Activated B cell treated with CpG ODN at 0.5 μM for 24 hours (primary cell): ENCODE data around the gene ATF6. TPM values are rescaled to one million over a fixed set of nuclear protein-coding genes. Genes with fewer than 3 reads are reported as not detected.

Experiments
- ATAC-seq: fragments of 200-7000 bp; cut with Tn5 transposase; one replicate; pipeline ENCODE4 v1.10.0; 2021; ENCODE audit warnings: low read depth, mild to moderate bottlenecking, moderate library complexity
- CTCF ChIA-PET: fragments of 350-600 bp; sonication (Branson Sonifier 250); formaldehyde crosslinking; loops from one replicate; lab custom pipeline; 2021; ENCODE audit warnings: antibody characterized with exemption; lab: Charles Lee
- POLR2A ChIA-PET: fragments of 350-600 bp; sonication (Branson Sonifier 250); formaldehyde crosslinking; loops from one replicate; lab custom pipeline; 2021; ENCODE audit warnings: antibody characterized with exemption; lab: Charles Lee
- DNase-seq: peaks from one replicate; pipeline ENCODE4 v3.0.0; 2022
- H3K27ac Mint-ChIP-seq: one replicate; pipeline ENCODE4 v1.8.0; 2020; ENCODE audit warnings: mixed read lengths
- H3K27me3 Mint-ChIP-seq: one replicate; pipeline ENCODE4 v1.8.0; 2021; ENCODE audit warnings: mixed read lengths
- H3K36me3 Mint-ChIP-seq: one replicate; pipeline ENCODE4 v1.8.0; 2021; ENCODE audit warnings: low read depth, mixed read lengths
- H3K4me1 Mint-ChIP-seq: one replicate; pipeline ENCODE4 v1.8.0; 2021; ENCODE audit warnings: mixed read lengths
- H3K4me3 Mint-ChIP-seq: one replicate; pipeline ENCODE4 v1.8.0; 2020; ENCODE audit warnings: mild to moderate bottlenecking, mixed read lengths
- H3K9me3 Mint-ChIP-seq: one replicate; pipeline ENCODE4 v1.8.0; 2020; ENCODE audit warnings: mixed read lengths
- CTCF ChIP-seq: fragments of 200-600 bp; IDR thresholded peaks from one replicate; pipeline ENCODE4 v1.8.0; 2022; ENCODE audit warnings: antibody characterized with exemption, mild to moderate bottlenecking
- intact Hi-C: fragments of 100-400 bp; cut with micrococcal nuclease; formaldehyde crosslinking; loops from one replicate; pipeline ENCODE4 v1.15.1; 2024
- total RNA-seq: library from RNA; stranded (reverse); gene quantifications from 2 replicates; pipeline ENCODE4 v1.2.3, GENCODE V29; 2022

The ATF6 gene
- total RNA-seq, 1 donor from 2014 or later = 24.6 TPM

GRCh38 chr1:161885759-161886158 is 119.6 kb downstream of the ATF6 start:
- Mint-ChIP-seq H3K27ac (no peak overlapping the region), H3K4me3 (no peak overlapping the region), H3K36me3 (peaks cover 47% of the 10 kb centered on the region), H3K9me3 (no peaks in the 10 kb centered on the region), H3K27me3 (no peaks in the 10 kb centered on the region), H3K4me1 (no peaks in the 10 kb centered on the region)
- ChIA-PET CTCF (no interaction called here), POLR2A (no interaction called here)
- TF ChIP-seq CTCF = no peak
- no peak for DNase-seq
- ATAC-seq = no peak
- intact Hi-C loops = loop anchor here (2.0 kb wide), 1 partner anchor 21 kb away; no protein-coding TSS in a partner anchor

- CTCF ChIA-PET = no interaction called here
- no peak overlapping the region for H3K27ac Mint-ChIP-seq
- H3K9me3 Mint-ChIP-seq = no peaks in the 10 kb centered on the region
- peaks cover 49% of the 10 kb centered on the region for H3K36me3 Mint-ChIP-seq
- no peak for ATAC-seq
- no peak for DNase-seq
- POLR2A ChIA-PET = no interaction called here
- no peaks in the 10 kb centered on the region for H3K27me3 Mint-ChIP-seq
- no peak overlapping the region for H3K4me3 Mint-ChIP-seq
- H3K4me1 Mint-ChIP-seq = no peaks in the 10 kb centered on the region
- intact Hi-C loops = no loop called here
- no peak for TF ChIP-seq CTCF
These were observed 120.5 kb downstream of the ATF6 start for GRCh38 chr1:161886589-161886988.

DNA sequence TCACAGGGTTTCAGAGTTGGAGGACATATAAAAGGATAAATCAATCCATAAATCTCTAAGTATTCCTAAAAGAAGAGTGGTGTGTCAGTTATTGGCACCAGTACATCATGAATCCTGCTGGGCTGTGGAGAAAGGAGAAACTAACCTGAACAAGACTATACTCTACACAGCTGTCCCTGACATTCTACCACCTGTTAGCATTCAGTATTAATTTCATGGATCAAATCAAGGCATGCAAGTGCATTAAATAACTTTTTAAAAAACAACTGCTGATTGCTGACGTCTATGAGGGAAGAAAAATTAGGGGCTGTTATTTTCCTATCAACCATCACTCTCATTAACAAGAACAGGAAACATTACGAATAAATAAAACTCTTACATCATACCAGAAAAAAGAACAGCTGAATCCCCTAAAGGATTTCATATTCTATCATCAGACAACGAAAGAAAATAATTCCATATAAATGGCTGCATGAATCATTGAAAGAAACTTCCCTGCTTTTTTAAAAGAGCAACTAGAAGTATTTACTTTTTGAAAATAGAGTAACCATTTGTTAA is 121.7 kb downstream of the ATF6 start:
- ChIA-PET CTCF (no interaction called here), POLR2A (no interaction called here)
- no peaks in the 10 kb centered on the region for H3K9me3 Mint-ChIP-seq
- ATAC-seq = no peak
- H3K36me3 Mint-ChIP-seq = peaks cover 52% of the 10 kb centered on the region
- intact Hi-C loops = no loop called here
- no peaks in the 10 kb centered on the region for H3K27me3 Mint-ChIP-seq
- no peak for DNase-seq
- no peak overlapping the region for H3K4me3 Mint-ChIP-seq
- TF ChIP-seq CTCF = no peak
- no peaks in the 10 kb centered on the region for H3K4me1 Mint-ChIP-seq
- no peak overlapping the region for H3K27ac Mint-ChIP-seq

- Mint-ChIP-seq H3K4me3 (no peak overlapping the region), H3K27ac (no peak overlapping the region), H3K36me3 (peaks cover 49% of the 10 kb centered on the region), H3K4me1 (no peaks in the 10 kb centered on the region), H3K9me3 (no peaks in the 10 kb centered on the region), H3K27me3 (no peaks in the 10 kb centered on the region)
- ChIA-PET CTCF (no interaction called here), POLR2A (no interaction called here)
- intact Hi-C loops = no loop called here
- DNase-seq (no peak), ATAC-seq (no peak)
- TF ChIP-seq CTCF = no peak
These were observed 124.5 kb downstream of the ATF6 start for GRCh38 chr1:161890574-161890973.

DNA sequence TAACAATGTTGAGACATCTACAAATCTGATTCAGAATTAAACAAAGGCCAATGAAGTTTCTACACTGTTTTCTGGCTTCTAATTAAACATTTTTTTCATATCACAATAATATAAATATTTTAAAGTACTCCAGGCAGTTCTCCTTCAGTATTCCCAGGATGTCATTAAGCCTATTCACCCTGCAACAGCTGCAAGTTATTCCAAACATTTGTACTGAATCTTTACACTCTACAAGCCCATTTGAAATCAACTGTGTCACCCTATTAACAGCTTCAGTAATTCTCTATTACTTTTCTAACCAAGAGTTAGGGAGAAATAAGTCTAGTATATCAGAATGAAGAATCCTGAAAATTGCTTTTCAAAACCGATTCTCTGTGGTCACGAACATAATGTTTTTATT is 133.0 kb downstream of the ATF6 start:
- no peaks in the 10 kb centered on the region for H3K36me3 Mint-ChIP-seq
- H3K27ac Mint-ChIP-seq = no peak overlapping the region
- no peak overlapping the region for H3K4me3 Mint-ChIP-seq
- ATAC-seq = no peak
- no peaks in the 10 kb centered on the region for H3K9me3 Mint-ChIP-seq
- TF ChIP-seq CTCF = no peak
- intact Hi-C loops = no loop called here
- H3K27me3 Mint-ChIP-seq = no peaks in the 10 kb centered on the region
- ChIA-PET CTCF (no interaction called here), POLR2A (no interaction called here)
- no peak for DNase-seq
- no peaks in the 10 kb centered on the region for H3K4me1 Mint-ChIP-seq
